Measurements from ENCODE around the gene TNS2. TPM values are rescaled to one million over a fixed set of nuclear protein-coding genes. Genes with fewer than 3 reads are reported as not detected.

TNS2 gene
- total RNA-seq, 1 donor from 2014 or later, result 232 TPM

DNA sequence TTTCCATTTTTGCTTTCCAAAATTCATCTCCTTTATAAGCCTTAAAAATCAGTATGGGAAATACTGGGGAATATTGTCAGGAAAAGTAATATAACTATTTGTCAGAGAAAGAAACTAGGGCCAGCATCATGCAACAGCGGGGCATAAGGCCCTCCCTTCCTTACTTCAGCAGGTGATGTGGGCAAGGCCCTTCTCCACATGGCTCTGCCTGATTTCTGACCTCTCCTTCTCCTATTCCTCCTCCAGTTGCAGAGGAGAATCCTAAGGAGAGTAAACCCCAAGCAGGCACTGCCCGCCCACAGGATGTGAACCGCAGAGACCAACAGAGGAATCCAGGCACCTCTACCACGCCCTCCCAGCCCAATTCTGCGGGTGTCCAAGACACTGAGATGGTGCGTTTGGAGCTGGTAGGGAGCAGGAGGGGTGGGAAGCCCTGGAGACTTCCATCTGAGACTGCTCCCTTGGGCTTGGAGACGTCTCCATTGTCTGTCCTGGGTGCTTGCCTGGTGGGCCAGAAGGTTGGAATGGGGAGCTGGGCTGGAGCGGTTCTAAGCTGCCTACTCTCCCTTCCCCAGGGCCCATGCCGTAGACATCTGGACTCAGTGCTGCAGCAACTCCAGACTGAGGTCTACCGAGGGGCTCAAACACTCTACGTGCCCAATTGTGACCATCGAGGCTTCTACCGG lies 50.7 kb downstream of the TNS2 start:
- H3K9me3 ChIP-seq, result no peaks in the 10 kb centered on the region
- H3K27me3 ChIP-seq, result no peaks in the 10 kb centered on the region
- ATAC-seq, result no peak
- no peak overlapping the region for H3K27ac ChIP-seq
- no peak for DNase-seq
- no peak overlapping the region for H3K4me3 ChIP-seq
- intact Hi-C loops (cut with DNase I), result loop anchor here (5.0 kb wide), 1 partner anchor 33 kb away; no protein-coding TSS in a partner anchor
- H3K36me3 ChIP-seq, result no peaks in the 10 kb centered on the region
- TF ChIP-seq, protein P1, sequence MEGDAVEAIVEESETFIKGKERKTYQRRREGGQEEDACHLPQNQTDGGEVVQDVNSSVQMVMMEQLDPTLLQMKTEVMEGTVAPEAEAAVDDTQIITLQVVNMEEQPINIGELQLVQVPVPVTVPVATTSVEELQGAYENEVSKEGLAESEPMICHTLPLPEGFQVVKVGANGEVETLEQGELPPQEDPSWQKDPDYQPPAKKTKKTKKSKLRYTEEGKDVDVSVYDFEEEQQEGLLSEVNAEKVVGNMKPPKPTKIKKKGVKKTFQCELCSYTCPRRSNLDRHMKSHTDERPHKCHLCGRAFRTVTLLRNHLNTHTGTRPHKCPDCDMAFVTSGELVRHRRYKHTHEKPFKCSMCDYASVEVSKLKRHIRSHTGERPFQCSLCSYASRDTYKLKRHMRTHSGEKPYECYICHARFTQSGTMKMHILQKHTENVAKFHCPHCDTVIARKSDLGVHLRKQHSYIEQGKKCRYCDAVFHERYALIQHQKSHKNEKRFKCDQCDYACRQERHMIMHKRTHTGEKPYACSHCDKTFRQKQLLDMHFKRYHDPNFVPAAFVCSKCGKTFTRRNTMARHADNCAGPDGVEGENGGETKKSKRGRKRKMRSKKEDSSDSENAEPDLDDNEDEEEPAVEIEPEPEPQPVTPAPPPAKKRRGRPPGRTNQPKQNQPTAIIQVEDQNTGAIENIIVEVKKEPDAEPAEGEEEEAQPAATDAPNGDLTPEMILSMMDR (IDR thresholded peaks at IDR 0.05), result no peak
- H3K4me1 ChIP-seq, result peaks cover 35% of the 10 kb centered on the region

DNA sequence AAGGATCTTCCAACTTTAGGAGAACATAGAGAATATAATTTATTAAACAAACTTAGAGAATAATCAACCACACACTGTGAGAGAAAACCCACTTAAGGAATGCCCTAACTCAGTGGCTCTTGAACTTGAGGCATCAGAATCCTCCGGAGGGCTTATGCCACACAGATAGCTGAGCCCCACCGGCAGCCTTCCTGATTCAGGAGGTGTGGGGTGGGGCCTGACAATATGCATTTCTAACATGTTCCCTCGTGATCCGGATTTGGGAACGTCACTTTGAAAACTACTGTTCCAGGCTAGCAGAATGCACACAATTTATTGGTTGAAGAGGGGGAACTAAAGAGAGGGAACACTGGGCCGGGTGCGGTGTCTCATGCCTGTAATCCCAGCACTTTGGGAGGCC lies 51.4 kb downstream of the TNS2 start:
- DNase-seq (no peak), ATAC-seq (no peak)
- no peak overlapping the region for H3K27ac ChIP-seq
- TF ChIP-seq, protein P1 (IDR thresholded peaks at IDR 0.05), result no peak
- intact Hi-C loops (cut with DNase I), result loop anchor here (5.0 kb wide), 1 partner anchor 34 kb away; no protein-coding TSS in a partner anchor
- no peaks in the 10 kb centered on the region for H3K9me3 ChIP-seq
- no peak overlapping the region for H3K4me3 ChIP-seq
- no peaks in the 10 kb centered on the region for H3K27me3 ChIP-seq
- H3K36me3 ChIP-seq, result no peaks in the 10 kb centered on the region
- H3K4me1 ChIP-seq, result peaks cover 30% of the 10 kb centered on the region

DNA sequence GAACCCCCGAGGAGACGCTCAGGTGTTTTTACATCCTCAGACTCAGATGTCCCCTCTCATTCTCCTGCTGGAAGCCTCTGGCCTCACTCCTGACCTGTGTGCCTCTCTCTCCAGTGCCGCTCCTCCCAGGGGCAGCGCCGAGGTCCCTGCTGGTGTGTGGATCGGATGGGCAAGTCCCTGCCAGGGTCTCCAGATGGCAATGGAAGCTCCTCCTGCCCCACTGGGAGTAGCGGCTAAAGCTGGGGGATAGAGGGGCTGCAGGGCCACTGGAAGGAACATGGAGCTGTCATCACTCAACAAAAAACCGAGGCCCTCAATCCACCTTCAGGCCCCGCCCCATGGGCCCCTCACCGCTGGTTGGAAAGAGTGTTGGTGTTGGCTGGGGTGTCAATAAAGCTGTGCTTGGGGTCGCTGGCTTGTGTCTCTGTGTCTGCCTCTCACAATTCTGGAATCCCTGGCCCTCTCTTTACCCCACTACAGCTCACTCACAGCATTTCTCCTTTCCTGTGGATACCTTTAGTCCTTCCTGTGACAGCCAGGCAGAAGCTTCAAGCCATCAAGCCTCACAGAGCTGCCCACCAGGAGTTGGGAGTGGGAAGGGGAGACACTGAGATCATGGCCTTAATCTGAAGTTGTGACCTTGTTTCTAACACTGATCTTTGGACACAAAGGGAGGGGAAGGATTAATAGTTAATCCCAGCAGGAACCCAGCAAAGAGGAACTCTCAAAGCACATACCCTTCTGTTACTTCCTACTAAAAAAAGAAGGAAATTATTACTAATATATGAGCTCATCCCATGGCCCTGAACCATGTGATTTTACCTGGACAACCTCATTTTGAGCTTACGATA lies 52.3 kb downstream of the TNS2 start:
- Histone ChIP-seq H3K27ac (no peak overlapping the region), H3K4me3 (no peak overlapping the region), H3K27me3 (no peaks in the 10 kb centered on the region), H3K36me3 (no peaks in the 10 kb centered on the region), H3K4me1 (peaks cover 21% of the 10 kb centered on the region), H3K9me3 (no peaks in the 10 kb centered on the region)
- TF ChIP-seq, protein P1 (IDR thresholded peaks at IDR 0.05), result no peak
- intact Hi-C loops (cut with DNase I), result loop anchor here (5.0 kb wide), 1 partner anchor 35 kb away; no protein-coding TSS in a partner anchor
- DNase-seq, result no peak
- no peak for ATAC-seq

DNA sequence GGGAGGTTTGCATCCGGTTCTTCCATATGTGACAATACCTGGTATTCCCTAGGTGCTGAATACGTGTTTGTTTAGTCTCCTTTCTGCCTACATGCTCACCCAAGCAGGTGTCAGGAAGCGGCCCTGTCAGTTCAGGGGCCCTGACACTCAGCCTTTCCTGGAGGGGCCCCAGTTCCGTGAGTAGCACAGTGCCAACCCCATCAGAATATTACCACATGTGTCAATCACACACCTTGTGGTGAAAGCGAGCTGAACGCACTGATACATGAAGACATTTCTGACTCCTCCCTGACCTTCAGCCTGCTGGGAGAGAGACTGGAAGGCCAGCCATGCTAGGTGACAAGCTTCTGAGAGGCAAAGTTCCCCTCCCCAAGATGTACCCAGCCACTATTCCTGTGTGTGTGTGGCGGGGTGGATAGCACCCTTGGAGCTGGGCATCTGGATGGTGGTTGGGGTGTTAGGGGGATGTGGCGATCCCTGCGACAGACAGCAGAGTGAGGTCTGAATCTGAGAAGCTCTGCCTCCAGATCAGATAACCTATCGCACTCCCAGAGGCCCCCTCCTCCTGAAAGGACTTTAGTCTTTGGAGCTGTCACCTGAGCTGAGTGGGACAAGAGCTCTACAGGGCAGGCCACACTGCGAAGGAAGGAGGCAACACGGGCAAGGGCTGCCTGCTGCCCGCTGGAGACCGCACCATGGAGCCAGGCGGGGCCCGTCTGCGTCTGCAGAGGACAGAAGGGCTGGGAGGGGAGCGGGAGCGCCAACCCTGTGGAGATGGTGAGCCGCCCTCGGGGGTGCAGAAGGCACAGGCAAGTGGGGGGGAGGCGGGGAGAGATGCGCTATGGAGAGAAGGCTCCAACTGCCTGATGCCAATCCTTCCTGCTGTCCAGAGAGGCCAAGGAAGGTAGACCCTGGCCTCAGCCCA lies 53.3 kb downstream of the TNS2 start, which contains the start of gene SOAT2:
SOAT2 (plus strand) TSS at position 604 of the 925 bp plus-strand sequence; CDS start at position 696, 92 bp downstream.
- intact Hi-C loops (cut with DNase I), result loop anchor here (5.0 kb wide), 1 partner anchor 36 kb away; no protein-coding TSS in a partner anchor

More for the DNA sequence above, 53.3 kb downstream of the TNS2 start, which contains the start of gene SOAT2:
- Histone ChIP-seq H3K4me1 (peaks cover 13% of the 10 kb centered on the region), H3K27ac (no peak within 1 kb of the TSS), H3K27me3 (no peaks in the 10 kb centered on the region), H3K4me3 (no peak within 1 kb of the TSS), H3K9me3 (no peaks in the 10 kb centered on the region), H3K36me3 (no peaks in the 10 kb centered on the region)
- TF ChIP-seq, protein P1 (IDR thresholded peaks at IDR 0.05), result no peak
- ATAC-seq (no peak), DNase-seq (no peak)

Measured in upper lobe of right lung (tissue), 1 donor.